A172 (cell line): ENCODE results near the gene USP14. TPM values are rescaled to one million over a fixed set of nuclear protein-coding genes. Genes with fewer than 3 reads are reported as not detected.
"Not testable (repeated sequence)": the region's sequence is repeated elsewhere in the genome, so short reads cannot be mapped to it uniquely, and the experiment has no call there.

Source experiments
- DNase-seq: peaks from one replicate; pipeline ENCODE4 v3.0.0-alpha.2; 2015; ENCODE audit warnings: low spot score
- total RNA-seq: library from RNA; depleted of rRNA; stranded (reverse); fragments of >200 nt; shearing (Covaris generic); gene quantifications from 2 replicates; pipeline ENCODE4 v1.2.3, GENCODE V29; 2014; rRNA removed

The USP14 gene
- 46.4 and 54.2 TPM in 2 replicates for total RNA-seq

DNA sequence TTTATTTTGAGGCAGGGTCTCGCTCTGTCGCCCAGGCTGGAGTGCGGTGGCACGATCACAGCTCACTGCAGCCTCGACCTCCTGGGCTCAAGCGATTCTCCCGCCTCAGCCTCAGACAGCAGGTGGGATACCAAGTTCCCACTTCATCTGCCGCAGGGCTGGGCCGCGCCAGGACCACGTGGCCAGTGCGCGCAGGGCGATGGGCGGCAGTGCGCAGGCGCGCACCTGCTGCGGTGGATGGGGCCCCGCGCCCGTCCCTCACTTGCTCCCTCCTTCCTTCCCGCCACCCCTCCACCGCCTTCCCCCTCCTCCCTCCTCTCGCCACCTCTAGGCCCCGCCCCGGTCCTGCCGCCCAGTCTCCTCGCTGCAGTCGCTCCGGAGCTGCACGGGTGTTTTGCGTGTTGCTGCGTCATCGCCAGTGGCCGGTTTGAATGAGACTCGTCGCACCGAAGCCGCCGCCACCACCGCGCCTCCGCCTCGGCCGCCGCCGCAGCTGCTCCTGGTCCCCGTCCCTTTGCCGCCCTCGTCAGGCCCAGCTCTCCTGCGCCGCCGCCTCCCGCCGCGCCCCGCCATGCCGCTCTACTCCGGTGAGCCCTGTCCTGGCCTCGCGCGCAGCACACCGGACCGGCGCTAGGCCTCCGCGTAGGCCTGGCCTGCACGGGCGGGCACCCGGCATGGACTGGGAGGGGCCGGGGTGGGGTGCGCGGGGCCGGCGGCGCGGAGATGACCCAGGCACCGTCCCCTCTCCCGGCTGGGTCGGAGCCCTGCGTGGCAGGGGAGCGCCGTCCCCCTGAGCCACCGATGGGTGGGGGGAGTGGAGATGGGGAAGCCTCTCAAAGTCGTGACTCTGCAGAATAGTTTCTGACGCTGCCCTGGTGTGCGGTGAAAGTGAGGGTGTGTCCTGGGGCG is at the start of gene USP14:
Gene USP14, plus strand, starts transcription at position 430 of the 909 bp plus-strand sequence. Its CDS starts 142 bp downstream, at position 572.
- peak; percentile 94 for DNase-seq

DNA sequence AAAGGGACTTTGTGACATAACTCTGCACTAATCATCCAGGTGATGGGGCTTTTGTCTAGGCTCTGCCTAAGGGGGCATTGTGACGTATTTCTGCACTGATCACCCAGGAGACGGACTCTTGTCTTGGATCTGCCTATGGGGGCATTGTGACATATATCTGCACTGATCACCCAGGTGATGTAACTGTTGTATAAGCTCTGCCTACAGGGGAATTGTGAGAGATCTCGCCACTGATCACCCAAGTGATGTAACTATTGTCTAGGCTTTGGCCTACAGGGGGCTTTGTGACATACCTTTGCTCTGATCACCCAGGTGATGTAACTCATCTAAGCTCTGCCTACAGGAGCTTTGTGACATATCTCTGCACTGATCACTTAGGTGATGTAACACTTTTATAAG is 49.7 kb upstream of the USP14 start:
- DNase-seq: not testable (repeated sequence)

DNA sequence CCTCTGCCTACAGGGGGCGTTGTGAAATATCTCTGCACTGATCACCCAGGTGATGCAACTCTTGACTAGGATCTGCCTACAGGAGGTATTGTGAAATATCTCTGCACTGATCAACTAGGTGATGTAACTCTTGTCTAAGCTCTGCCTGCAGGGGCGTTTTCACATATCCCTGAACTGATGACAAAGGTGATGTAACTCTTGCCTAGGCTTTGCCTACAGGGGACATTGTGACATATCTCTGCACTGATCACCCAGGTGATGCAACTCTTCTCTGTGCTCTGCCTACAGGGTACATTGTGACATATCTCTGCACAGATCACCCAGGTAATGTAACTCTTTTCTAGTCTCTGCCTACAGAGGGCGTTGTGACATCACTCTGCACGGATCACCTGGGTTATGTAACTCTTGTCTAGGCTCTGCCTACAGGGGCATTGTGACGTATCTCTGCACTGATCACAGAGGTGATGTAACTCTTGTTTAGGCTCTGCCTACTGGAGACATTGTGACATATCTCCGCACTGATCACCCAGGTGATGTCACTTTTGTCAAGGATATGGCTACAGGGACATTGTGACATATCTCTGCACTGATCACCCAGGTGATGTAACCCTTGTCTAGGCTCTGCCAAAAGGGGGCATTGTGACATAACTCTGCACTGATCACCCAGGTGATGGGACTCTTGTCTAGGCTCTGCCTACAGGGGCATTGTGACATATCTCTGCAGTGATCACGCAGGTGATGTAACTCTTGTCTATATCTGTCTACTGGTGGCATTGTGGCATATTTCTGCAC is 49.0 kb upstream of the USP14 start:
- not testable (repeated sequence) for DNase-seq

- DNase-seq: not testable (repeated sequence)
Measured at GRCh38 chr18:109922-110261, 48.5 kb upstream of the USP14 start.

DNA sequence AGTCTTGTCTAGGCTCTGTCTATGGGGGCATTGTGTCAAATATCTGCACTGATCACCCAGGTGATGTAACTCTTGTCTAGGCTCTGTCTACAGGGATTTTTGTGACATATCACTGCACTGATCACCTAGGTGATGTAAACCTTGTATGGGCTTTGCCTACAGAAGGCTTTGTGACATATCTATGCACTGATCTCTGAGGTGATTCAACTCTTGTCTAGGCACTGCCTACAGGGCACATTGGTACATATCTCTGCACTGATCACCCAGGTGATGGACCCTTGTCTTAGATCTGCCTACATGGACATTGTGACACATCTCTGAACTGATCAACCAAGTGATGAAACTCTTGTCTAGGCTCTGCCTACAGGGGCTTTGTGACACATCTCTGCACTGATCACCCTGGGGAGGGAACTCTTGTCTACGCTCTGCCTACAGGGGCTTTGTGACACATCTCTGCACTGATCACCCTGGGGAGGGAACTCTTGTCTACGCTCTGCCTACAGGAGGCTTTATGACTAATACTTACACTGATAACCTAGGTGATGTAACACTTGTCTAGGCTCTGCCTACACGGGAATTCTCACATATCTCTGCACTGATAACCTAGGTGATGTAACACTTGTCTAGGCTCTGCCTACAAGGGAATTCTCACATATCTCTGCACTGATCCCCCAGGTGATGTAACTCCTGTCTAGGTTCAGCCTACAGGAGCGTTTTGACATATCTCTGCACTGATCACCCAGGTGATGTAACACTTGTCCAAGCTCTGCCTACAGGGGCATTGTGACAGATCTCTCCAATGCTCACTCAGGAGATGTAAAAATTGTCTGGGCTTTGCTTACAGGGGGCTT is 47.8 kb upstream of the USP14 start:
- not testable (repeated sequence) for DNase-seq

- DNase-seq: peak; percentile 44
Measured at GRCh38 chr18:111306-112014, 46.9 kb upstream of the USP14 start.

DNA sequence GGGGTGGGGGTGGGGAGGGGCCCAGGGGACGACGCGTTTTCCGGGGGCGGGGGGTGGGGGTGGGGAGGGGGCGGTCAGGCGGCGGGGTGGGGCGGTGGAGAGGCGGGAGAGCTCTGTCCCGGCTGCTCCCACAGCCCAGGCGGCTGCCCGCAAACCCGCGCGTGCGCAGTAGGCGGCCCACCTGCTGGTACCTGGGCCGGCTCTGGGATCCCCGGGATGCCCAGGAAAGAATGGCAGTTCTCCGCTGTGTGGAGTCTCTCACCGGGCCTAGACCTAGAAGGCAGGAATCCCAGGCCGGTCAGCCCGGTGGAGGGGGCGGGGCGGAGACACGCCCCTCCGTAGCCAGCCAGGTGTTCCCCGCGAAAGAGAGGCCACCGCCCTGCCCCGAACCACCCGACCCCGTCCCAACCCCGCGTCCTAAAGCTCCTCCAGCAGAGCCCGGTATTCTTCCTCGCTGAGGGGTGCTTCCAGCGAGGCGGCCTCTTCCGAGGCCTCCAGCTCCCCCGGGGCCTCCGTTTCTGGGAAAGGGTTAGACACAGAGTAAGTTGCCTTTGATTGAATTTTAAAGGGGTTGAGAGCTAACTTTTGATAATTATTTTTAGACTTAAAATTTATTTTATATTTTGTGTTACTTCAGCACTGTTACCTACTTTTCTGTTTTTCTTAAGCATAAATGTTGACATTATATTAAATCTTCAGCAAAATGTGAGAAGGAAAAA is 46.2 kb upstream of the USP14 start:
- not testable (repeated sequence) for DNase-seq

DNA sequence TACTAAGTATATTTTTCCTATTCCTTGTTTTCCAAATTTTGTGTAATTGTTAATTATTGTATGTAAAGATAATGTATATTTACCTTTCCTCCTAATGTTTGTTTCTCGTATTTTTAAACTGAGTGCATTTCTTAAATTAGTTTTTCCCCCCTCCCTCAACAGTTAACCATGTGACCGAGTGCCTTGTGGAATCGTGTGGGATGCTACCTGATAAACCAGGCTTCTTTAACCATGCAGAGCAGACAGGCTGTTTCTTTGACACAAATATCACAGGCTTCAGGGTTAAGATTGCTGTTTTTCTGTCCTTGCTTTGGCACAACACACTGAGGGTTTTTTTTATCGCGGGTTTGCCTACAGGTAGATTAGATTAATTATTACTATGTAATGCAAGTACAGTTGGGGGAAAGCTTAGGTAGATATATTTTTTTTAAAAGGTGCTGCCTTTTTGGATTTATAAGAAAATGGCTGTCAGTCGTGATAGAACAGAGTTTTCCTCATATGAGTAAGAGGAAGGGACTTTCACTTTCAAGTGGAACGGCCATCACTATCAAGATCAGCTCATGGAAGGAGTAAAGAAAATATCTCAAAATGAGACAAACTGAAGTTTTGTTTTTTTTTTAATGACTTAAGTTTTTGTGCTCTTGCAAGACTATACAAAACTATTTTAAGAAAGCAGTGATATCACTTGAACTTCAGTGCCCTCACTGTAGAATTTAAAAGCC is 37.7 kb upstream of the USP14 start:
- not testable (repeated sequence) for DNase-seq

DNA sequence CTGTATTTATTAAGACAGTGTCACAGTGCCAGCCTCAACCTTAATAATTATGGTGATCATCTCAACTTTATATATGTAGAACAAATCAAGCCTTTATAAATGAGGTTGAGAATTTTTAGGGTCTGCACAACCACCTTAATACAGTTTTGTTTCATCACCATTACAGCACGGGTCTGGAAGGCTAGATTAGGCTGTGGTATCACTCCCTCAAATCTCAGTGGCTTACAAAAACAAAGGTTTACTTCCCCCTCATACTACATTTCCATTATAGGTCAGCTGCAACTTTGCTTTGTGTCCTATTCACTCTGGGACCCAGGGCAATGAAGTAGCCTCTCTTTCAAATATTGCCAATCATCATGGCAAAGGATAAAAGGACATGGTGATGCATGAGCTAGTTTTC is 23.3 kb upstream of the USP14 start:
- no peak for DNase-seq

- peak; percentile 64 for DNase-seq
Measured at GRCh38 chr18:136433-136832, 21.9 kb upstream of the USP14 start.

- DNase-seq: no peak
Measured at GRCh38 chr18:137327-137726, 21.0 kb upstream of the USP14 start.

DNA sequence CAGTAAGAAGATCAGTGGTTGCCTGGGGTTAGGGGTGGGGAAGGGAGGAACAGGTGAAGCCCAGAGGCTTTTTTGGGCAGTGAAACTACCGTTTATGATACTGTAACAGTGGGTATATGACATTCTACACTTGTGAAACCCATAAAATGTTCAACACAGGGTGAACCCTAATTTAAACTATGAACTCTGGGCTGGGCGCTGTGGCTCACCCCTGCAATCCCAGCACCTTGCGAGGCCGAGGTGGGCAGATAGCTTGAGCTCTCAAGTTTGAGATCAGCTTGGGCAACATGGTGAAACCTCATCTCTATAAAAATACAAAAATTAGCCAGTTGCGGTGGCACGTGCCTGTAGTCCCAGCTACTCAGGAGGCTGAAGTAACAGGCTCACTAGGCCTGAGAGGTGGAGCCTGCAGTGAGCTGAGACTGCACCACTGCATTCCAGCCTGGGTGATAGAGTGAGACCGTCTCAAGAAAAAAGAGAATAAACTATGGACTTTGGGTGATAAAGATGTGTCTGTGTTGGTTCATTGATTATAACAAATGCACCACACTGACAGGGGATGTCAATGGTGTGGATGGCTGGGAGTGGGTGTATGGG is 17.6 kb upstream of the USP14 start:
- no peak for DNase-seq

- DNase-seq: not testable (repeated sequence)
Measured at GRCh38 chr18:142624-143296, 15.6 kb upstream of the USP14 start.

GRCh38 chr18:148841-149240 is 9.5 kb upstream of the USP14 start:
- DNase-seq: no peak

GRCh38 chr18:154151-154550 is 4.2 kb upstream of the USP14 start:
- peak; percentile 4 for DNase-seq

DNA sequence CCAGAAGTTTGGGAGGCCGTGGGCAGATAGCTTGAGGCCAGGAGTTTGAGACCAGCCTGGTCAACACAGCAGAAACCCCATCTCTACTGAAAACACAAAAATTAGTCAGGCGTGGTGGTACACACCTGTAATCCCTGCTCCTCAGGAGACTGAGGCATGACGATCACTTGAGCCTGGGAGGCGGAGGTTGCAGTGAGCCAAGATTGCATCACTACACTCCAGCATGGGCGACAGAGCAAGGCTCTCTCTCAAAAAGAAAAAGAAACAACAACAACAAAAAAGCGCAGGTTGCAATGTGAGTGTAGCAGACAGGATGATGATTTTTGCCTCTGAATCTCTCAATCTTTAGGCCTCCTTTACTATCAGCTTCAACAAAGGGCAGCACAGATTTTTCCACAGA is 2.7 kb upstream of the USP14 start:
- no peak for DNase-seq

GRCh38 chr18:156514-157230 is 1.7 kb upstream of the USP14 start:
- DNase-seq: no peak

- DNase-seq: peak; percentile 21
Measured at GRCh38 chr18:159037-159652, 788 bp downstream of the USP14 start.
